ENCODE measurements around the gene SEC24C.

SEC24C gene

DNA sequence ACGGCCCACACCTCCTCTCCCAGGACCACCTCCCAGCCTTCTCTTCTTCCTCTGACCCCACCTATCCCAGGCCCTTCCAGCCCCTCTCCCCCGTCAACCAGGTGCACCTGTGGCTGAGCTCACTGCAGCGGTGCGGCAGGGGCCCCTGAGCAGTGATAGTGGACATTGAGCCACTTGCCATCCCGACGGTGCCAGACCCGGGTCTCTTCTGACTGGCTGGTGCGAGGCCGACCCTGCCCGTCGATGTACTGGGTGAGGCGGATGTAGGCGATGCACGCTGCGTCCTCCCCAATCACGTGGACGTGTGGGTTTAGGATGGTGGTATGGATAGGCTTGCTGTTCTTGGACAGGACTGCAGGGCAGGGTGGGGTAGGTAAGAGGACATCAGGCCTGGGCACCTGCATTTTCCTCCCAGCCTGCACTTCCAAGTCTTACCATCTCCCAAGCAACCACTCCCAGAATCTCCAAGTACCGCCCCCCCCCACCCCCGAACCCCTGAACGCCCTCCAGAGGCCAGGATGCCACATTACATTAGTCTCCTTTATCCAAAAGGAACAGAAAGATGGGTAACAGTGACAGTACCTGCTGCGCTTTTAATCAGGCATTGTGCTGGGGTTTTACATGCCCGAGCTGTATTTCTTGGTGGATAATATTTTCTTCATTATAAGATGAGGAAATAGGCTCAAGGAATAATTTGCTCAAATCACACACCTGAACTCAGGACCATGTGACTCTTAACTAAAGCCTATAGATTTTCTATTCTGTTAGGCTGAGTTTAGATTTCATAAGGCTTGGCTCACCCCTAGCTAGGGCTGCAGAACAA lies 70.9 kb downstream of the SEC24C start:
- DNase-seq = no peak

DNA sequence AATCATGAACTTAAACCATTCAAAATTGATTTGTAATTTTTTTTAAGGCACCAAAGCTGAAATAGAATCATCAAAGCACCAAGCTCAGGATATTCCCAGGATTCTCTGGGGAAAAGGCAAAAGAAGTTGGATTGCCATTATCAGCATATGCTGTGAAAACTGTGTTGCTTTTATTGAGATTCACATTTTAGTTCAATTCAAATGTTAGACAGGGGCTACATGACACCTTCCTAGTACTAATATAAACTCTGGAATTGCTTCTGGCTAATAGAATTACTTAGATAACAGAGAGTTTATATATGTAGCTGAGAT lies 71.5 kb downstream of the SEC24C start:
- no peak for DNase-seq

DNA sequence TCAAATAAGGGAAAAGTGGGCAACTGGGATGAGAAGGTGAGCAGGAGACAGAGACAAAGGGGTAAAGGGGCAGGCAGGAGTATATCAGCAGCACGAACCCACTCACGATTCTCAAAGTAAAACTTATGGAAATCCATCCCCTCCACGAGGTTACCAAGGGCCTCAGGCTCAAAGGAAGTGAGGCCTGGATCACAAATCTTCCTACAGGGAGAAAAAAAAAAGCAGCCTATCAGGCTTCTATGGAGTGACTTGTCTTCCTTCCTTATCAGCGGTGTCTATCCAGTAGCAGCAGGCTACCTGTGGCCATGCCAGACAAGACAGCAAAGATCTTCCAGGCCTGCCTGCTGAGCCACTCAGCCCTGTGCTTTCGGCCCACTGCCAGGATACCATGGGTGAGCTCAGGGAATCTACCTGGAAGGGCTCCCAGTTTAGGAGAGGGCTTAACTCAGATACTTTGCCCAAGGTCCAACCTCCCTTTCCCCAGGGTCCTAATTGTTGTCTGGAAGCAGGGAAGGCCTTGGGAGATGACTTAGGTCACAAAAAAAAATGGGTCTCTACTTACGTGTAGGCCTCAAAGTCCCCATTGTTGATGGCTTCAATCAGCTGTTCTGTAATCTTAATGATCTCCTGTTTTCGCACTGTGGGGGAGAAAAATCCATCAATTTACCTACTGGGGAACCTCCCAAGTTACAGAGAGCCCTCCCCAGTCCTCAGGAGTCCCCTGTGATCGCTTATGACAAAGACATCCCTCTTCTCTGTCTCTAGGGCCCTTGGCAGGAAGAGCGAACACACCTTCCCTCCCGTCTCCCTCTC lies 73.0 kb downstream of the SEC24C start:
- DNase-seq = no peak

DNA sequence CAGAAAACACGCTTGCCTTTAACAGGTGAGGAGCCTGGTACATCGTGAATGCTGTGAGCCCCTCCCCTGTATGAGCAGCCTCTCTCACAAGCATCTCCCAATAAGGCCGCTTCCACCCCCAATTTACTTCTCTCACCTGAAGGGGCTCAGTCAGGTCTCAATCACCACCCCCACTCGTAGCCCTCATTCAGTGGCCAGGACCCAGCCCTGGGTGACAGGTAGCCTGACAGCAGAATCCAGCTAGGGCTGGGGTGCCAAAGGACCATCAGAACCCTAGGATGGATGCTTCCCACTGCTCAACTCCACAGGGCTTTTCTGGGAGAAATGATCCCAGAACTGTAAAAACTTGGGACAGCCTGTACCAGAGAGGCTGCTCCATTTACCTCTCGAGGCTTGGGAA lies 73.7 kb downstream of the SEC24C start:
- no peak for DNase-seq

DNA sequence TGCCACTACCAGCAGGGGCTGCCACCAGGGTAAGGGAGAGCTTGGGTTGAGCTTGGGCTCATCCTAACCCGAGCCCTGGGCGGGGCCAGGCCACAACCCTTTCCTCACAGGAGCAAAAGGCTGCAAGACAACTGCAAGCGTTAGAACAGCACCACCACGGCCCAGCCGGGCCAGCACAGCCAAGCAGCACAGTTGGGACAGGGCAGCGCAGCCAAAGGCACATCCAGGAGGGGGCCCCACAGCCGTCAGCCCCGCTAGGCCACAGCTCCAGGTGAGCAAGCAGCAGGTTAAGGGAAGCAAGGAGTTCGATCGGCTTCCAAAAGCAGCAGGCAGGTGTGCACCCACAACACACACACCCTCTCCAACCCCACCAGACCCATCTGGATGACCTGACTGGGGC lies 74.2 kb downstream of the SEC24C start:
- no peak for DNase-seq

DNA sequence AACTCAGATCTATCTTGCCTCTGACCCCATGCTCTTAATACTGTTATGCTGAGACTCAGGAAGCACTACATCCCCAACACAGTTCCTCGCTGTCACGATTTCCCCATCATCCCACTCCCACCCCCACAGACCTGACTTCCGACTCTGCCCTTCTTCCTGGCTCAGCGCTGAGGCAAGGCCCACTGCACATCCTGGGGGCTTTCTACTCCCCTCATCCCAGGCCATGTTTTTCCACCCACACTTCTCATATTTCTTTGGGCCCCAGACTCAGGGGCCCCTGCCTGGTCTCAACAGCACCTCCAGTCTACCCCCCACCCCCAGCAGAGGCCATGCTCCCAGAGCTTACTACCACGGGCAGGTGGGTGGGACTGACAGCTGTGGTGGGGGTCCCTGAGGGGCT lies 74.9 kb downstream of the SEC24C start:
- DNase-seq = no peak

GRCh38 chr10:73819513-73820093 lies 75.4 kb downstream of the SEC24C start:
- no peak for DNase-seq

Measured in stimulated activated CD8-positive, alpha-beta memory T cell treated with anti-CD3 and anti-CD28 coated beads, Interleukin-4, amount 100 ng/mL, for 48 hours (primary cell).